RPMI7951 (cell line): Measurements from ENCODE around the gene RHBDL3. TPM values are rescaled to one million over a fixed set of nuclear protein-coding genes. Genes with fewer than 3 reads are reported as not detected.
"Not testable (repeated sequence)": the region's sequence is repeated elsewhere in the genome, so short reads cannot be mapped to it uniquely, and the experiment has no call there.

ENCODE experiments used
- DNase-seq: peaks from one replicate; pipeline ENCODE4 v3.0.0-alpha.2; 2012; ENCODE audit warnings: low read depth
- total RNA-seq: library from RNA; depleted of rRNA; stranded (reverse); fragments of >200 nt; shearing (Covaris generic); gene quantifications from 2 replicates; pipeline ENCODE4 v1.2.3, GENCODE V29; 2014

RHBDL3 gene
- total RNA-seq, 1 experiment from 2014 or later: 0.24 TPM

DNA sequence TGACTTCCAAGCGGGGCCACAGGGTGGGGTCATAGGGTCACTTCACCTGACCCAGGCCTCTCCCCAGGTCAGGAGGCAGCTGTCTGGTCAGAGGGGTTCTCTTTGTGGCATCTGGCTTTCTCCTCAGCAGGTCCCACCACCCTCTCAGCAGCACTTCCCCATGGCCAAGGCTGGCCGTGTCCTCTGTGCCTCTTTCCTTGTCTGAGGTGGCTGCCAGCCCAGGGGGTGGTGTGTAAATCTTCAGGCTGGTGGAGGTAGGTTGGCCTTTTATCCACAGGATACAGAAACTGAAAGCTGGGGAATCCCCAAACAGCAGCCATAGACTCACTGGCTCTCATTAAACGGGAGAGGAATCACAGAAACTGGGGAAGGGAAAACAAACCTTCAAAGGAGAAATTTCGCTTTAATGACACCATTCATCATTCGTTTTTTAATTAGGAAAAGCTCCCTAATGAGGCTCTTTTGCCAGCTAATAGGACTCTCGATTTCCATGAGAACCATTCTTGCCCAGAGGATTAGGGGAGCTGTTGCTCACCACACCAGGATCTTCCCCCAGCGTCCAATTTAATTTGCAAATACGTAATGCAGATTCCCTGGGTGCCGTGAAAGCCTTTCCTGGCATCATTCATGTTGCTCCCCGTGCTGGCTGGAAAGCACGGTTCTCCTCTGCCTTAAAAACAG lies 58.3 kb downstream of the RHBDL3 start:
- DNase-seq: peak; percentile 45

DNA sequence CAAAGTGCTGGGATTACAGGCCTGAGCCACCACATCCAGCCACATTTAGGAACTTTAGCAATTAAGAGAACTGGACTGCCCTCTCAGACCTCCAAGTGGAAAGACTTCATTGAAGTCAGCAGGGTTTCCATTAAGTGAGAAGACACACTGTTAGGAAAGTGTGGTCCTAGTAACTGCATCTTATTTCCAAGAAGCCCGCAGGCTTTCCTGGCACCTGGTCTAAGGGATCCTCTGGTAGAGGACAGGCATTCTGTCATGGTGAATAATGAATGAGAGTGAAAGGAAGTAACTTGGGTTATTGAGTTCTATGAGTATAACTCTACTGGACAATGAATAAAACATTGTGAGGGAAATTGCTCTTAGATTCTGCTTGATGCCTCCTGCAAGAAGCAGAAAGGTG lies 62.3 kb downstream of the RHBDL3 start:
- DNase-seq: no peak

DNA sequence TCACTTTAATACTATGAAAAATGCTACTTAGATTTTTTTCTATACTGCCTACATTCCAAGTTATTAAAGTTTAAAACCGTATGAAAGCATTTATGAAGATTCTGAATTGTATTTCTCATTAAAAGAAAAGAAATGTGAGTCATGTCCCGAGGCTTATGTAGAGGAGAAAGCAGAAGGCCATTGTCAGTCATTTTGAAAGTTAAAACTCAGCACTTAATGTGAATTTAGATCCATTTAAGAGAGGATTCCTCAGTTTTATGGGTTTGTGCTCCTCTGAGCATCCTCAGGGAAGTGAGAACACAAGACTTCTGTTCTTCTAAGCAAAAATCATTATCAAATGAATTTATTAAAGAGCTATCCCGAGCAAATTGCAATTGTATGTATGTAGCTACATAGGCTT lies 64.5 kb downstream of the RHBDL3 start:
- DNase-seq: peak; percentile 5

DNA sequence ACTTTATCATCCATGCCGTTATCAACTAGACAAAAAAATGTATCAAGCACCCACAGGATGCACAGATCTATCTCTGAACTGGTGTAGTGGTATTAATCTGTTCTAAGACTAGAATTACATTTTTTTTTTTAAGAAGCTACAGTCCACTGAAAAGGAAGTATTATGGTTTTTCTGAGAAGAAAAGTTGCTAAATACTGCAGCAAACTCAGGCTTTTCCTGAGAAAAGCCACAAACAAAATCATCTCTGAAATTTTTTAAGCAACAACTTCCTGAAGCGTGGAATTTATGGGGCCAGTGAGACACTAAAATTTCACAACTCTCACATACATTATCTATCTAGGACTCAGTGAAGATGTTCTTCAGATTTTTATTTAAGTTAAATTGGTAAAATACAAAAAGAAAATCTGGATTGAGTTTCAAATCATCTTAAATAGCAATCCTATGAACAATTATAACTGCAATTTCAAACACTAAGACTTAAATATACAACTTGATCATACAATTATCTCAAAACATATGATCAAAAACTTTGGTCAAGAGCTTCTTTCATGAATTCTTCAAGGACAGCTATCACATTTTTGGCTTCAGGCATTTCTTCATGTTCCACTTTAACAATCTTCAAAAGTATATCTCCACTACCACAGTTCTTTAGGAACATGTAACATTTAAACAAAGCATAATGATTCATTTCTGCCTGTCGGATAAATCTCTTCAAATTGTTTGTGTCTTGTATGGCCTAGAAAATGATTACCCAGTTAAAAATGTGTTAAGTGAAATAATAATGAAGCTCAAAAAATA lies 65.8 kb downstream of the RHBDL3 start:
- no peak for DNase-seq

DNA sequence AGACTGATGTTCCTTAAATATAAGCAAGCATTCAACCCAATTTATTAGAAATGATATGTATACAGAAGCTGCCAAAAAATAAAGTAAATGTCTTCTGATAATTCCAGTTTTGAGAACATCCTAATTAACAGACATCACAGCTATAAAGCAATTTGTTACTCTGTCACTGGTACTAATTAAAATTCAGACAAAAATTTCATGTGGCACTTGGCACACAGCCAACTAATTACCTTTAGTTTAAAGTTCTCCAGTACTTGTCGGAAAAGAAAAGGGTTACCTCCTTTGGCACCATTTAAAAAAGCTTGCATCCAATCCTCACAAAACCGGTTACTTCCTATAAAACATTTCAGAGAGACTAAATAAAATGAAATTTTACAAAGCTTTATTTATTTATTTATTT lies 67.6 kb downstream of the RHBDL3 start:
- DNase-seq: no peak

DNA sequence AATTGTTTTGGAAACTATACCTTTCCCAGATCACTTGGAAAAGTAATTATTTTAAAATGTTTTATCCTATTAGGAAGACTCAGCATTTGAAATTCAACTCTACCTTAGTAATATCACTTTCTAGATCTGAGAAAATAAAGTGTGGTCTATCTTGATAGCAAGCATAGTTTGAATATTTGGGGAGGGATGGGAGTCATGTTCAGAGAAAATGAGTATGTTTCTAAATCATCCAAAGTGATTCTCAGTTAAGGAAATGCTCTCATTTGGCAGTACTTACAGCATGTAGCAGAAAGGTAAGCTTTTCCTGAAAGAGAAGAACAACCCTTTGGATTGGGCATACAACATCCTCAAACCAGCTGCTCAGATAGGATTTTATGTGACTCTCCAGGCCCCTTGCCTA lies 69.4 kb downstream of the RHBDL3 start:
- DNase-seq: no peak

DNA sequence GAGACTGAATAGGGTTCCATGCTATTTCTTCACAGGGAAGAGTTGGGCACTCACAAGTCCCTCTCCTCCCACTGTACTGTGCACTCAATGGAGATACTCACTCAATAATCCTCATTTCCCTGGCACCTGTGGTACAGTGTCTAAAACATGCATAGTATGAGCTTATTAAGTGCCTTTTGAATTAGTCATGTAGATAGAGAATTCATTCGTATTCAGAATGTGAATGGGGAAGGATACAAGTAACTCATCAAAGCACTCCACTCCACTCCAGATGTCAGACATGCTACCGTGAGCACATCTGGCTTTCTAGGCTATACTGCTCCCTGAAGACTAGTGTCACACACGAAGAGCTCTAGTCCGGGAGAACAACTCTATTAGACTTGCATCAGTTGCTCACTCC lies 70.1 kb downstream of the RHBDL3 start:
- no peak for DNase-seq

DNA sequence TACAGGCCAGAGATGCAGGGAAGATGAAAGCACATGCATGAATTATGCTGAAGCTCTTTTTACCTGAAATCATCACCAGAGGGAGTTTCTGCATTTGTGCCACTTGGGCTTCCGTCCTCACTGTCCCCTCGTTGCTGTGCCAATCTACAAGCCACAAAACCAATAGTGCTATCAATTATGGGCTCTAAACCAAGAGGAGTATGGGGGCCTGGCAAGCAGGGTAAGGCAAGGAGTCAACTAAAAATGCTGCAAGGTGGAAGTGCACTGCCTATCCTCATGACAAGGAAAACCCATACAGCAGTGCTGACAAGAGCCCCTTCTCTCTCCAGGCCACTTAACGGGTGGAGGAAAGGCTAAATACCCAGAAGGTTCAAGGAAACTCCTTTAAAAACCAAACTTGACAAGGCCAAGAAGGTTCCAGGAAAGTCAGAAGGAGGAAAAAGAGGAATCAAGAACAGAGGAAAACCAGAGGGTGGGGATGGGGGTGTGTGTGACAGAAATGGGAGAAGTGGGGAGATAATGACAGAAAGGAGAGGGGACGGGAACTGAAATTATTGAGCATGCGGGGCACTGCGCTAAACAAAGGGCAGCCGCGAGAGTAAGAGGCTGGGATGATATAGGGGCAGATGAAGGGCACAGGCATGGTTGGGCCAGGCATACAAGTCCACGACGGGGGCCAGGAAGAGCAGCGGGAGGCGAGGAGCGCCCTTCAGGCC lies 75.7 kb downstream of the RHBDL3 start:
- no peak for DNase-seq

DNA sequence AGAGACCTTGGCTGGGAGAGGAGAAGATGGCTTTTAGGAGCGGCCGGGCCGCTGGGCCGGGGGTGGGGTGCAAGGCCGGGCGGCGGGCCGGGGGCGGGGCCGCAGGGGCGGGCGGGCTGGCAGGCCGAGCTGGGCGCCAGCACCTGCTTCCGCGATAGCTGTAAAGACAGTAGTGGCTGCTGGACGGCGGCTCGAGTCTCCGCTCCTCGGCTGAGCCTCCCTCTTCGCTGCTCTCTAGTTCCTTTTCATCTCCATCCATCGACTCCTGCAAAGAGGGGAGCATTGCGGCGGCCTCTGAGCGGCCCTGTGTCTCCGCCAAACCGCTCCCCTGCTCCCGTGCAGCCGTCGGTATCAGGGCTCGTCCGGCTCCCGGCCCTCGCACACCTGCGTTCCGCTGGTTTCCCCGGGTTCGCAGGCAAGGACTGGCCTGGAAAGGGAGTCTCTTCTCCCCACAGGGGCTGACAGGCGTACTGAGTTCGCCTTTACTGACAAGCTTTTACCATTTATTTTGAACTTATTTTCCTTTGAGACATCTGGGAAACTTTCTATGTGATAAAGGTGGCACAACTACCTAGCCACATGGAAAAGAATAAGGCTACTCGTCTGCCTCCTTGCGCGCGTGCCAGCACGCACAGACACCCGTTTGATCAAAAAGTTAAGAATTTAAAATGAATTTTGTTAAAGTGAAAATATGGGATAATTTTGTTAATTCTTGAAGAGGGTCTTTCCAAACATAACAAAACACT lies 76.4 kb downstream of the RHBDL3 start, which contains the start of gene C17orf75:
C17orf75 (minus strand) TSS at position 317 of the 746 bp plus-strand sequence; CDS start at position 283, 34 bp downstream.
- DNase-seq: peak; percentile 75

DNA sequence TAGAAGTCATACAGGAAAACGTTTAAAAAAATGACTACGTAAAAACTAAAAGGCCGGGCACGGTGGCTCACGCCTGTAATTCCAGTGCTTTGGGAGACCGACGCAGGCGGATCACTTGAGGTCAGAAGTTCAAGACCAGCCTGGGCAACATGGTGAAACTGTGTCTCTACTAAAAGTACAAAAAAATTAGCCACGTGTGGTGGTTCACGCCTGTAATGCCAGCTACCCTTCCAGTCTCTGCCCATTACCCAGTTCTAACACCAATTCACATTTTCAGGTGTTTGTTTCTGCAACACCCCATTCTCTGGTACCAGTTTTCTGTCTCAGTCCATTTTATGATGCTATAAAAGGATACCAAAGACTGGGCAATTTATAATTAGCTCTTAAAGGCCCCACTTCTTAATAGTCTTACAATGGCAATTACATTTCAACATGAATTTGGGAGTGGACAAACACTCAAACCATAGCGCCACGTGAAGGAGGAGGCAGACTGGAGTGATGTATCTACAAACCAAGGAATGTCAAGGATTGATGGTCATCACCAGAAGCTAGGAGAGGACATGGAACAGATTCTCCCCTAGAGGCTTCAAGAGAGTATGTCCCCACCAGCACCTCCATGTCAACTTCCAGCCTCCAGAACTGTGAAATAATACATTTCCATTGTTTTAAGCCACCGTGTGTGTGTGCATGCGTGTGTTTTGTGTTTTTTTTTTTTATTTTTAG lies 77.1 kb downstream of the RHBDL3 start:
- DNase-seq: peak; percentile 21

DNA sequence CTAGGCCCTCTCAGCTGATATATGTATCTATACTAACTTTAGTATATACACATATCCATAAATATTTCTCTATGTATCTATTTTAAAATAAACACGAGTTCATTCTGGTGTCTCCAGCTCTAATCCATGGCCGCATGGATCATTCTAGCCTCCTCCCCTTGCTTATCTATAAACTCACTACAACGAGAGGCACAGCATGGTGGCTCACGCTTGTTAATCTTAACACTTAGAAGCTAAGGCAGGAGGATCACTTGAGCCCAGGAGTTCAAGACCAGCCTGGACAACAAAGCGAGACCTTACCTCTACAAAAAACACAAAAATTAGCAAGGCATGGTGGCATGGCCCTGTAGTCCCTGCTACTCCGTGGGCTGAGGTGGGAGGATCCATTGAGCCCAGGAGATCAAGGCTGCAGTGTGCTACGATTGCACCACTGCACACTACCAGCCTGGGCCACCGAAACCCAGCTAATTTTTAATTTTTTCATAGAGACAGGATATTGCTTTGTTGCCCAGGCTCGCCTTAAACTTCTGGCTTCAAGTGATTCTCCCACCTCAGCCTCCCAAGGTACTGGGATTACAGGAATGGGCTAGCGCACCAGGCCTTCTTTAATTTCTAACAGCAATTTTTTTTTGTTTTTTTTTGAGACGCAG lies 80.4 kb downstream of the RHBDL3 start:
- no peak for DNase-seq

DNA sequence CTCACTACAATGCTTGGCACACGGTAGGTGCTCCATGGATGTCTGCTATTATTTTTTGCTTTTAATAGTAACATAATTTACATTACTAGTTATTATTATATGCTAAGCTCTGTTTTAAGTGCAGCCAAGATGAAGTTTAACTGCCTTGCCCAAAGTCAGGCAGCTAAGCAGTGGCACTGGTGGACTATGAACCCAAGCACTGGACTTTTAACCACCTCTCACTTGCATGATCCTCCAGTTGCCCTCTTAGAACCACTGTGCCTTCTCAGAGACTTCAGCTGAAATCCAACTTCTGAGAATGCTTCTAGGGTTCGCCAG lies 82.8 kb downstream of the RHBDL3 start:
- no peak for DNase-seq

DNA sequence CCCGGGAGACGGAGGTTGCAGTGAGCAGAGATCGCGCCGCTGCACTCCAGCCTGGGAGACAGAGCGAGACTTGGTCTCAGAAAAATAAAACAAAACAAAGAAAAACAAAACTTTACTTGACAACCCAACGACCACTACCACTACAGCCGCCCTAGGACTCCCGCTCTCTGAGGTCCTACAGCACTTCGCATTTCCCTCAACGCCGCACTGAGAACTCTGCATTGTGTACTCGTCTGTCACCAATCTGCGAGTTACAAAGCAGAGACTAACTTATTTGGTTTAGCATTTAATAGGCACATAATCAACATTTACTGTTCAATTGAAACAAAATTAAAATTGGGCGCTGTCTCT lies 83.8 kb downstream of the RHBDL3 start:
- no peak for DNase-seq

DNA sequence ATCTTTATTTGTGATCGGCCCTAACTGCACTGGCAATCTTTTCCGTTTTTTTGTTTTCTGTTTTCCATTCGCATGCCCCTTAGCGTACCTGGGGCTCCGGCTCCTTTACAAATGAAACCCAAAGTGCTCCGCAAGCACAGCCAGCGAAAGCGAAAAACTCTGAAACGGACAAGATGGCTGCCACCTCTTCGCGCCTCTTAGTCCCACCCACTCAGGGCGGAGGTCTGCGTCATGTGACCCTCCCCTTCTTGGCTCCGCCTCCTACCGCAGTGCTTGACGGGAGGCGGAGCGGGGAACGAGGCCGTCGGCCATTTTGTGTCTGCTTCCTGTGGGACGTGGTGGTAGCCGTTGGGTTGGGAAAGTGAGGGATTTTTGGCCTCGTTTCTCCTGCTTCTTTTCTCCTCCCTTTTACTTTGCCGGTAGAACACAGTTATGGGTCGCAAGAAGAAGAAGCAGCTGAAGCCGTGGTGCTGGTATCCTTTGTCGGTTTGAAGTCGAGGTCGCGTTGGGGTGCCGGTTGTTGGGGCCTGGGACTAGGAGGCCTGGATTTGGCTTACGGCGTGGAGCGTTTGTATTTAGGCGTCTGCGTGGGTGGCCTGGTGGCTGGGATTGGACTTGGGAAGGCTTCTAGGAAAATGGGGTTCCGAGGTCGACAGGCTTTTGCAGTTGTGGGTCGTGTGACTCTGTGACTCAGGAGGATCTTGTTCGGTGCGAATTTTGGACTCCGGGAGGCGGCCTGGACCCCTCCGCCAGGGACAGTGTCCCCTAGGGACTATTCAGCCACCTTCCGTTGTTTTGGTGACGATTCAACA lies 84.4 kb downstream of the RHBDL3 start, which contains the start of gene ZNF207:
ZNF207 (plus strand) TSS at position 304 of the 812 bp plus-strand sequence; CDS start at position 433, 129 bp downstream.
- peak; percentile 93 for DNase-seq

DNA sequence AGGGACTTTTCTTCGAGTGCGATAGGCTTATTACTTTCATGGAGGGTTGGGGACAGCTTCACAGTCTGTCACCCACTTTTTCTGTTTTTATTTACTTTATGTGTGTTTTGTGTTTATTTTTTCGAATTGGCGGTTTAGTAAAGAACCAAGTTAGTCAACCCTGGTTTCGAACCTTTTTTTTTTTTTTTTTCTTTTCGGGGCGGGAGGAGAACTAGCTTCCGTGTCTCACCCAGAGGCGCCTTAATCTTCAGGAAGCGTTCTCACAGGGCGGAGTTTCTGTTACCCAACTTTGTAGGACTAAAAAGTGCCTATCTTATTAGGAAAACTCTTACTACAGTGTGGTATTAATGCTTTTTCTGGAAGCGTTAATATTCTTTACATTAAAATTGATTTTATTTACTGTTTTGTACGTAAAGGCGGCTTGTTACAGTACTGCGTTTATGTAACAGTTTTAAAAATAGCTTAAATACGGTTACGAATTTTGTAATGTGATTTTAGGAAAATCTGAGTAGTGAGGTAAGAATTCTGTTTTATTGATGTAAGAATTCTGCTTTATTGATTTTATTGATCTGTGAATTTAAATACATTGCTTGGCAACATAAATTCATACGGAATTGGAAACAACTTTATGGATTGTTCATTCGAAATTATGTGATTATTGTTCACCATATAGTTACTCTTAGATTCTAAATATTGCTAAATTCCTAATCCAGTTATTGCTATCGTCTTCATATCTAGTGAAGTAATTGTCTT lies 85.2 kb downstream of the RHBDL3 start:
- DNase-seq: peak; percentile 57

DNA sequence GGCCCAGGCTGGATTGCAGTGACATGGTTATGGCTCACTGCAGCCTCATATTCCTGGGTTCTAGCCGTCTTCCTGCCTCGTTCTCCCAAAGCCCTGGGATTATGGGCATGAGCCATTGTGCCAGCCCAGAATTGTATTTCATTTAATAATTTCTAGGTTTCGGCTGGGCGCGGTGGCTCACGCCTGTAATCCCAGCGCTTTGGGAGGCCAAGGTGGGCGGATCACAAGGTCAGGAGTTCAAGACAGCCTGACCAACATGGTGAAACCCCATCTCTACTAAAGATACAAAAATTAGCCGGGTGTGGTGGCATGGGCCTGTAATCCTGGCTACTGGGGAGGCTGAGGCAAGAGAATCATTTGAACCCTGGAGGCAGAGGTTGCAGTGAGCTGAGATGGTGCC lies 87.1 kb downstream of the RHBDL3 start:
- DNase-seq: not testable (repeated sequence)

DNA sequence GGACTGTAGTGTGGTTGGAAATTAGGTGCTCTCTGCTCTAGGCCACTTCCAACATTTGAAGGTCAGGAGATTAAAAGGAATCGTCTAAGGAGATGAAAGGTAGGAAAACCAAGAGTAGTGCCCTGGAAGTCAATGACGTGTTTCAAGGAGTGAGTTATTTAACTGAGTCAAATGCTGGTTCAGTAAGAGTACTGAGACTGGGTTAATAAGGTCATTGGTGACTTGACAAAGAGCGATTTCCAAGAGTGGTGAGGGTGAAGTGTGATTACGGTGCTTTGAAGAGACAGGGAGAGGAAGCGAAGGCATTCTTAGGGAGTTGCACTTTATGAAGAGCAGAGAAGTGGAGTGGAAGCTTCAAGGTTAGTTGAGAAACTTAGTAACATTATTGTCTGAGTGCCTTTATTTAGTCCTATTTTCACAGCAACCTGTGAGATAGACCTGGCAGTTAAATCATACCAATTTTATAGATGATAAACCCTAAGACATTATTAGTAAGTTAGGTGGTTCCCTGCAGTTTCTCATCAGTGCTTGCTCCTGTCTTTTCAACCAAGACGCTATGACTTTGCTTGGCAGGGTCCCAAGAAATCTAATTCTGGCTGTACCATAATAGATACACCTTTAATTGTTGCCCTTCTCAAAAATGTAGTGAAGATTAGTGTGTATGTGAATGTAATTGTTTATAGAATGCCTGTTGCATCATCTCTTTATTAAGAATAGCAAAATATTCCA lies 90.2 kb downstream of the RHBDL3 start:
- DNase-seq: no peak

DNA sequence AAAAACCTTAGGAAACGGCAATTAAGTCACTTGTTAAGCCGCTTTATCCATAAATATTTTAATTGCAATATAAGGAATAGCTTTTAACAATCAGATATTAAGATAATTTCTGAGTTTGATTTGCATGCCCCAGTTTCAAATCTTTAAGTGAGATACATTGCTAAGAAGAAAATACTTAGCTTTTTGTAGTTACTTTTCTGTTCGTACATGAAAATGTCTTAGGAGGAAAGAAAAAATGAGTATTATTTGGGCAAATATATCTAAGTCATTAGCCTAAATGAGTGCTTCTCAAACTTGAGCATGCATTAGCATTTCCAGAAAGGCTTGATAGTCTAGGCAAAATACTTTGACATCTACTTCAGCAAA lies 90.7 kb downstream of the RHBDL3 start:
- DNase-seq: no peak

DNA sequence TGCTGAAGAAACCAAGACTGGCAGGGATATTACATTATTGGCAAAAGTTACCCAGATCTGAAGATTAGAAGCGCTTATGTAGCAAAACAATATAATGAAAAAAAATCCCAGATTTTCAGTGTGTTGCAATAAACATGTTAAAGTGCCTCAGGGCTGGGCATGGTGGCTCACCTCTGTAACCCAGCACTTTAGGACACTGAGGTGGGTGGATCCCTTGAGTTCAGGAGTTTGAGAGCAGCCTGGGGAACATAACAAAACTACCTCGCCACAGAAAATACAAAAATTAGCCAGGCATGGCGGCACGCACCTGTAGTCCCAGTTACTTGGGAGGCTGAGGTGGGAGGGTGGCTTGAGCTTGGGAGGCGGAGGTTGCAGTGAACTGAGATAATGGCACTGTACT lies 91.1 kb downstream of the RHBDL3 start:
- DNase-seq: no peak
